ENCODE data around the gene STRN3.

DNA sequence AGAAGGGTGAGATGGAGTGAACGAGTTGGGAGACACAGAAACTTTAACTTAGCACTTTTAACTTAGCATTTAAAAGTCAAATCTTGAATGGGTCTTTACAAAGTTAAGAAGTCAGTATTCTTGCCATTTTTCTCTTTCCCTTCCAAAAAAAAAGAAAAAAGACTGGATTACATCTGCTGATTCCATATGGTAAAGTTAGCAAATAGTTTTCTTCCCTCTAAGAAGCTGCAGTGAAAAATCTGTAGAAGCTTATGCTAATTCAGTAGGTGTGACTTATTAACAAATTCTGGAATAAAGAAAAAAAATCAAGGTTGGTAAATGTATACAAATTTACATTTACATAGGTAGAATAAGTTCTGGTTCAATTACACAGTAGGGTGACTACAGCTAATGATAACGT is 100.9 kb downstream of the STRN3 start:
- TF ChIP-seq, protein P1, sequence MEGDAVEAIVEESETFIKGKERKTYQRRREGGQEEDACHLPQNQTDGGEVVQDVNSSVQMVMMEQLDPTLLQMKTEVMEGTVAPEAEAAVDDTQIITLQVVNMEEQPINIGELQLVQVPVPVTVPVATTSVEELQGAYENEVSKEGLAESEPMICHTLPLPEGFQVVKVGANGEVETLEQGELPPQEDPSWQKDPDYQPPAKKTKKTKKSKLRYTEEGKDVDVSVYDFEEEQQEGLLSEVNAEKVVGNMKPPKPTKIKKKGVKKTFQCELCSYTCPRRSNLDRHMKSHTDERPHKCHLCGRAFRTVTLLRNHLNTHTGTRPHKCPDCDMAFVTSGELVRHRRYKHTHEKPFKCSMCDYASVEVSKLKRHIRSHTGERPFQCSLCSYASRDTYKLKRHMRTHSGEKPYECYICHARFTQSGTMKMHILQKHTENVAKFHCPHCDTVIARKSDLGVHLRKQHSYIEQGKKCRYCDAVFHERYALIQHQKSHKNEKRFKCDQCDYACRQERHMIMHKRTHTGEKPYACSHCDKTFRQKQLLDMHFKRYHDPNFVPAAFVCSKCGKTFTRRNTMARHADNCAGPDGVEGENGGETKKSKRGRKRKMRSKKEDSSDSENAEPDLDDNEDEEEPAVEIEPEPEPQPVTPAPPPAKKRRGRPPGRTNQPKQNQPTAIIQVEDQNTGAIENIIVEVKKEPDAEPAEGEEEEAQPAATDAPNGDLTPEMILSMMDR (IDR thresholded peaks at IDR 0.05): no peak
- no peak for TF ChIP-seq EP300 (IDR thresholded peaks at IDR 0.05)
